ENCODE results near the gene TXLNA. TPM values are rescaled to one million over a fixed set of nuclear protein-coding genes. Genes with fewer than 3 reads are reported as not detected.

Gene TXLNA
- total RNA-seq, 1 experiment from 2014 or later, result 46.2 TPM

- DNase-seq (ENCODE audit: extremely low read depth, low read depth), result no peak
These were observed 62.9 kb downstream of the TXLNA start for GRCh38 chr1:32242341-32242851.

GRCh38 chr1:32246888-32247273, 67.4 kb downstream of the TXLNA start, which contains the start of gene FAM167B:
FAM167B (plus strand) TSS chr1:32247222; CDS start chr1:32247422, 200 bp downstream.
- no peak for DNase-seq (ENCODE audit: extremely low read depth, low read depth)

- no peak for DNase-seq (ENCODE audit: extremely low read depth, low read depth)
These were observed 68.0 kb downstream of the TXLNA start for GRCh38 chr1:32247452-32247851.

Other genes with a start within 250 kb of the TXLNA start
- 557 and 579 TPM in 2 replicates for gene PTP4A2, start 241.3 kb upstream of the TXLNA start, total RNA-seq (2014; rRNA removed; shearing (Covaris generic))
- 39.2 and 45.1 TPM in 2 replicates for gene KHDRBS1, start 165.8 kb upstream of the TXLNA start, total RNA-seq (2014; rRNA removed; shearing (Covaris generic))
- gene TMEM39B, start 106.7 kb upstream of the TXLNA start, total RNA-seq (2014; rRNA removed; shearing (Covaris generic)), result 6.2 and 8.6 TPM in 2 replicates
- gene KPNA6, start 71.6 kb upstream of the TXLNA start, total RNA-seq (2014; rRNA removed; shearing (Covaris generic)), result 34.3 and 37.3 TPM in 2 replicates
- 2.4 and 2.7 TPM in 2 replicates for gene CCDC28B, start 20.9 kb downstream of the TXLNA start, total RNA-seq (2014; rRNA removed; shearing (Covaris generic))
- 2.3 and 2.9 TPM in 2 replicates for gene IQCC, start 26.0 kb downstream of the TXLNA start, total RNA-seq (2014; rRNA removed; shearing (Covaris generic))
- not detected in 2 replicates for gene DCDC2B, start 29.4 kb downstream of the TXLNA start, total RNA-seq (2014; rRNA removed; shearing (Covaris generic))
- 5.4 and 6.5 TPM in 2 replicates for gene TMEM234, start 42.7 kb downstream of the TXLNA start, total RNA-seq (2014; rRNA removed; shearing (Covaris generic))
- gene EIF3I, start 42.7 kb downstream of the TXLNA start, total RNA-seq (2014; rRNA removed; shearing (Covaris generic)), result 288 and 292 TPM in 2 replicates
- gene FAM167B, start 67.5 kb downstream of the TXLNA start, total RNA-seq (2014; rRNA removed; shearing (Covaris generic)), result not detected in 2 replicates
- not detected in 2 replicates for gene LCK, start 71.6 kb downstream of the TXLNA start, total RNA-seq (2014; rRNA removed; shearing (Covaris generic))
- 34.6 and 35.6 TPM in 2 replicates for gene HDAC1, start 112.4 kb downstream of the TXLNA start, total RNA-seq (2014; rRNA removed; shearing (Covaris generic))
- gene MARCKSL1, start 156.6 kb downstream of the TXLNA start, total RNA-seq (2014; rRNA removed; shearing (Covaris generic)), result 16.2 and 21.6 TPM in 2 replicates
- gene FAM229A, start 182.8 kb downstream of the TXLNA start, total RNA-seq (2014; rRNA removed; shearing (Covaris generic)), result 3.6 and 5.0 TPM in 2 replicates
- gene TSSK3, start 182.9 kb downstream of the TXLNA start, total RNA-seq (2014; rRNA removed; shearing (Covaris generic)), result 0.57 and 0.98 TPM in 2 replicates
- gene BSDC1, start 214.8 kb downstream of the TXLNA start, total RNA-seq (2014; rRNA removed; shearing (Covaris generic)), result 21.6 and 24.2 TPM in 2 replicates